ENCODE data around the gene EIF2D.
A peak's percentile ranks its signal among the peaks of the same experiment; 100 is the strongest.
"Not testable (repeated sequence)": the region's sequence is repeated elsewhere in the genome, so short reads cannot be mapped to it uniquely, and the experiment has no call there.

The EIF2D gene, protein sequence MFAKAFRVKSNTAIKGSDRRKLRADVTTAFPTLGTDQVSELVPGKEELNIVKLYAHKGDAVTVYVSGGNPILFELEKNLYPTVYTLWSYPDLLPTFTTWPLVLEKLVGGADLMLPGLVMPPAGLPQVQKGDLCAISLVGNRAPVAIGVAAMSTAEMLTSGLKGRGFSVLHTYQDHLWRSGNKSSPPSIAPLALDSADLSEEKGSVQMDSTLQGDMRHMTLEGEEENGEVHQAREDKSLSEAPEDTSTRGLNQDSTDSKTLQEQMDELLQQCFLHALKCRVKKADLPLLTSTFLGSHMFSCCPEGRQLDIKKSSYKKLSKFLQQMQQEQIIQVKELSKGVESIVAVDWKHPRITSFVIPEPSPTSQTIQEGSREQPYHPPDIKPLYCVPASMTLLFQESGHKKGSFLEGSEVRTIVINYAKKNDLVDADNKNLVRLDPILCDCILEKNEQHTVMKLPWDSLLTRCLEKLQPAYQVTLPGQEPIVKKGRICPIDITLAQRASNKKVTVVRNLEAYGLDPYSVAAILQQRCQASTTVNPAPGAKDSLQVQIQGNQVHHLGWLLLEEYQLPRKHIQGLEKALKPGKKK

GRCh38 chr1:206612129-206612876 lies at the start of gene EIF2D:
Gene EIF2D, minus strand, starts transcription at chr1:206612465. Its CDS starts 123 bp downstream, at chr1:206612342.
- peak; percentile 92 for DNase-seq

DNA sequence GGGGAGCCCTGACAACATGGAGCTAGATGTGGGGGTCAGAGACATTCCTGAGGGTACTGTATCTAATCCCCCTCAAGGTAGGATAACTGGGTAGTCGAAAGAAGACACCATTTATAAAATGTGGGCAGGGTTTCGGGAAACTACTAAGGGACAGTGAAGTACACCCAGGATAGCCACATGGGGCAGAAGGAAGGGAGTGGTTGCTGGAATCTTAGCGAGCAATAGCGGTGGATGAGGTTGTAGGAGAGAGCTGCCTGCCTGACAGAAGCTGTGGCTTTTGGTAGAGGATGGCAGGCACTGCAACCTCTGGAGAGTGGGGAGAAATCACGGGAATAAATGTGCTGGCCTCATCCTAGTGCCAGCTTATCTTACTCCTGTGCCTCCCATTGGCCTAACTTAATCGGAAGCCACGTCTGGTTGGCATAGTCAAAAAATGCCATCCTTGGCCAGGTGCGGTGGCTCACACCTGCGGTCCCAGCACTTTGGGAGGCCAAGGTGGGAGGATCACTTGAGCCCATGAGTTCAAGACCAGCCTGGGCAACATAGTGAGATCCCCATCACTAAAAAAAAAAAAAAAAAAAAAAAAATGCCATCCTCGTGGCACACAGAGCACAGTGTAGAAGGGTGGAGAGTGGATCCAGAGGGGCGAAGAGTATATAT lies 49.0 kb upstream of the EIF2D start:
- no peak for DNase-seq

DNA sequence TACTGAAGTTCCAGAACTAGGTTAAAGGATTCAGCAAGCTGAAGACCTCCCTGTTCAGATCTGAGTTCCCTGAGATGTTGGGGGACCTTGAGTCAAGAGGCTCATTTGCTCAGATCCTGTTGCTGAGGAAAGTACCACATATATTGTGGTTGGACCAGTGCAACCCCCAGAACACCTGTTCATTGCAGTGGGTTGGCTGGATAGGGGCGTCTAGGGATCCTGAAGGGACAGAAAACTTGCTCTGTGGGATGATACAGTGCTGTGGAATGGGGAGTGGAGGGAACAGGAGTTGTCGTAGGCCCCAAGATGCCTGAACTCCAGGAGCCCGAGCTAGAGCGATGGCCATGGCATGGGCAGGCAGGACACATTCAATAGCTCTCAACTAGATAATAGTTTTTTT lies 47.9 kb upstream of the EIF2D start:
- no peak for DNase-seq

DNA sequence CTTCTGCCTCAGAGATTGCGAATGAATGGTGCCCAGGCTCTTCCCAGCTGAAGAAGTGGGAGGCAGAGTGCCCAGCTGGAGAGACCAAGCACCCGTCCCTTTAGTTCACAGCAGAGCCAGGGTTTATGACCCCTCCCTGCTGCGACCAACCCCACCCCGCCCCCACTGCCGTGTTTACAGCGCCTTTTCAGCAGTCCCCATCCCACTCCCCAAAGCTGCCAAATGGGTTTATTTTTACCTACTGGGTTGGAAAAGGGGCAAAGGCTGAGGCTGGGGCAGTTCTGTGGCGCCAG lies 46.7 kb upstream of the EIF2D start:
- DNase-seq, result no peak

DNA sequence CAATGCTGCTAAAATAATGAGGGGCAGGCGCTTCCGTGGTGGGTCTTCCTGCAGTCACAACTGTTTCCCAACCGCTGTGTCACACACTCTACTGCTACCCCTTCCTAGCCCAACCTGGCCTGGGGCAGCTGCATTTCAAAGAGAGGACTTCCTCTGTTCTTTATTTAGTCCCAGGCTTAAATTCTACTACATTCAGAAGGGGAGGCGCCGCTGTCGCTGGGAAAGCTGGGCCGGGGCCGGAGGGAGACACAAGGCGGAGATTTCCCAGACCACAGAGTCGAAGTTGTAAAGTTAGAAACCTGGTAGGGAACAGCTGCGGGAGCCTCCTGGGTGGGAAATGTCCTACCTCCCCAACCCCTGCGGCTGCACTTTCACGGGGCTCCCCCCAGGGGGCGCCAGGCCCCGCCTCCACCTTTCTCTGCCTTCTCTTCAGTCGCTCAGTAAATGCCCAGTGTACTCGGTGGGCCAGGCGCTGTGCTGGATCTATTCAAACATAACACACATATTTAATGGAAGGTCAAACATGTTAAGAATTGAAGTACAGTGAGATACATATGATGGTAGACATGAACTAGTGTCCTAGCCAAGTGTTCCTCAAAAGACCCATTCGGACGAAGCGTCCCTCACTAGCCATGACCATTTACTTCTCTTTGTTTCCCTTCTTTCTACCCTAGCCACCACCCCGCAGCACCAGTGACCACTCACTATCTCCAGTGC lies 46.2 kb upstream of the EIF2D start:
- DNase-seq, result no peak

GRCh38 chr1:206657751-206658150 lies 45.5 kb upstream of the EIF2D start:
- no peak for DNase-seq

DNA sequence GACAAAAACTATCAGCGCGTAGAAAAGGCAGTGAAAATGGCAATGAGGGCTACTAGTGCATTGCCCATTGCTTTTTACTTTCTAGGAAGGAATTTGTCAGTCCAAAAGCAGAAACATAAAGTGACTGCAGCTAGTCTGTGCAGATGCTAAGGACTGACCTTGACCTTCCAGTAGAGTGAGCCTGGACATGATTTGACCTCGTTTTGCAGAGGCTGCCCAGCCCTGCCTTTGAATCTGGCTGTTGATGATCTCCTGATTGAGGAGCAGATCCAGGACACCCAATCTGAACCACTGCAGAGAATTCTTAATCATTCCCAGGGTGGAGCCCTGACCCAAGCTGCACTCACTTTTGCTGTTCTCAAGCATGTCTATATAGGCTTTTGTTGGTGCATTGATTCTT lies 44.7 kb upstream of the EIF2D start:
- no peak for DNase-seq

DNA sequence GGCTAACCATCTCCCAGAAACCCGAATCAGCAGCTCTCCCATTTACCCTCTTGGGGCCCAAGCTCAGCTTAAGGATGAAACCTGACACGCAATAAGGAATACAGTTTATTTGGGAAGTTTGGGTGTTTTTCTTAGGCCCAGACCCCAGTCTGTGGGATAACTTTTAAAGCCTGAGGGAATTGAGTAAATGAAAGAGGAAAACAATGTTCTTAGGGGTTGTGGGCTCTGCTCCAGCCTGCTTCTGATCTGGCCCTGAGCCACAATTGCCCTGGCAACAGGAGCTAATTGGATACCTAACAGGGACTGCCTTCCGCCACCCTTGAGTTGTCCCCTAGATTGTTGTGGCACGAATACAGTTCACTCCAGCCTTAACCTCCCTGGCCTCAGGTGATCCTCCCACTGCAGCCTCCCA lies 43.2 kb upstream of the EIF2D start:
- no peak for DNase-seq

DNA sequence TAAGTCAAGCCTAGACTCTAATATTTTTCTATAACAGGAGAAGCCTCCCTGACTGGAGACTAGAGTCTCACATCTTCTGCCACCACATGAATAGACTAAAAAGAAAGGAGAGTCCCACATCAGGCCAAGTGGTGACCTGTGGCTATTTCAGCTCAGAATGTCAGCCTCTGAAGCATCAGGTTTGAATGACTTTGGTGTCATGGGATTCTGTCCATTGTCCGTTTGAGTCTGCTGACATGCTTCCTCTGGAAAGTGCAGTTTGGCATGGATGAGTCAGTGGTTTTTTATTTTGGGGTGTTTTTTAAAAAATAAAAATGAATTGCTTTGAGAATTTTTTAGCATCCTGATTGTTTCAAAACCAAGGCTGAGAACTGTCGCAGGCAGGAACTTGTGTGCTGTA lies 42.6 kb upstream of the EIF2D start:
- DNase-seq, result no peak

DNA sequence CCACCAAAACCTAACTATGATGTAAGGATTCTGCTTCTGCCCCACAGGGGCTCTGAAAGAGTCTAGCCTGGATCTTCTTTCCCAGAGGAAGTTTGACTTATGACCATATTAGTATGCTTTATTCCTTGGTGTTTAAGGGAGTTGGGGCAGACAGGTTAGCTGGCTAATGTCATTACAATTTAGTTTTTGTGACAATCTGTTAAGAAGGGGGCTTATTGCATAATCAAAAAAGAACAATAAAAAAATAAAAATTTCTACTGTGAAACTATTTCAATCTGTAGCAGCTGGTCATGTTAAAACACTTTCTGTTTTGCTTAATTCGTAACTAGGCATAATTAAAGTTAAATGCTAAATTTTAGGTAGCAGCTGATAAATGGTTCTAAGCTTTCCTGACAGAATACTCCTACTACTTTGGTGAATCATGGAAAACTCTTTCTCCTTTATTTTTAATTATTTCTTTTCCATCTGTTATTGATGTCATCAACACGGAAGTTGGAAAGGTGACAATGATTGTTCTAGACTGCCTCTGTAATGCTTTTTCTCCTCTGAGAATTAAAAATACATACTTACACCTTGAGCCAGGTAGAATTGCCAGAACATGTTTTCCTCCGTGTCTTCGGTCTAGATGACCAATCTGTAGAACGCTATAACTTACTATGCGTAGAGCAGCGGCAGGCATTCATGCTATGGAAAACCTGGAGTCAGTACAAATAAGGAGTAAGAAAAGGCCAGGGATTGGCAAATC lies 41.6 kb upstream of the EIF2D start:
- no peak for DNase-seq

DNA sequence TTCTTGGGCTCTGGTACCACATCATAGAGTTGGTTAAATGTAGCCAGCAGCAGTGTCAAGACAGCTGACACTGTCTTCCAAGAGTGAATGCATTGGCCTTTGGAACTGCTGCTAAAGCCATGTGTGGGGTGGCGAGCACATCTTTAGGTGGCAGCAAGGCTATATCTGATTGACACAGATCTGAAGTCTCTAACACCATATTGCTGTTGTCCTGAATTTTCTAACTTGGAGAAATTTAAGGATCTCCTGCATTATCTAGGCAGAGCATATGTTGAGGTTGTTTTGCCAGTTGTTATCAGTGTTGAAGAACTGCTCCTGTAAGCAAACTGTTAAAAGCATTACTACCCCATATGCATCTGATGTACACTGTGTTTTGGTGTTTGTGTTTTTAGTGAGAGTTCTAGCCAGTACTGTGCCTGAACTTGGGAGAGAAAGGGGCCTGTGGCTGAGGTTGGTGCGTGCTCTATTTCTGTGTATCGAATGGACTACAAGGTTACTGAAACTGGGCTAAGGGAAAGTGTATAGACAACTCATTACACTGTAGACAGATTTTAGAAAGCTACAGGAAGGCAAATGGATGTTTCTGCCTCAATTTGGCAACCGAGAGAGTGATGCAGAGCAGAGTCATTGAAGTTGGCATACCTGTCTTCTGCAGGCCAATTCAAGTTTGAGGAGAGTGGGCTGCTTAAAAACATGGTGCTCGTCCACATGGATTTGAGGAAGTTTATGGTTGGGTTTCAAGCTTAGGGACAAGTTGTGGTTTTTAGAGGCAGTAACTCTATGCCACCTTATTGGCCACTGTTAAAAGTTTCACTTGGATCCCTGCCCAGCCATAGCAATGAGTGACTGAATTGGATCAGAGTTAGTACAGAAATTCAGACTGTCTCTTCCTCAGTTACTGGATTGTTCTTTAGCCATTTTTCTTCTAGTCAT lies 40.0 kb upstream of the EIF2D start:
- no peak for DNase-seq

DNA sequence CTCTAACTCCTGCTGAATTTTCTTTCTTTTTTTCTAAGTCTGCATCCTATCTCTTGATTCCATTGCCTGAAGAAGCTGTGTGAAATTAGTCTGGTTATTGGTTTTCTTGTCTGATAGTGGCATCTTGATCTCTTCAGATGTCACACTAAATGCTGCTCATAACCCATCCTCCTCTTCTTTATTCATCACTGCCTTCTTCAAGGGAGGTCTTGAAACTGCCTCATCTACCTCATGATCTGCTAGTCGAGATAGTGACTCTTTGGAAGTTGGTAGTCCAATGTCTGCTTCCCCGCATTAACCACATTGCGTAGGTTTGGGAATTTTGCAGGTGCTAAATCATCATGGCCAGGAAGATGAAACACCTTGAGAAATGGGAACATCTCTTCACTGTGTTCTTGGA lies 38.7 kb upstream of the EIF2D start:
- no peak for DNase-seq

DNA sequence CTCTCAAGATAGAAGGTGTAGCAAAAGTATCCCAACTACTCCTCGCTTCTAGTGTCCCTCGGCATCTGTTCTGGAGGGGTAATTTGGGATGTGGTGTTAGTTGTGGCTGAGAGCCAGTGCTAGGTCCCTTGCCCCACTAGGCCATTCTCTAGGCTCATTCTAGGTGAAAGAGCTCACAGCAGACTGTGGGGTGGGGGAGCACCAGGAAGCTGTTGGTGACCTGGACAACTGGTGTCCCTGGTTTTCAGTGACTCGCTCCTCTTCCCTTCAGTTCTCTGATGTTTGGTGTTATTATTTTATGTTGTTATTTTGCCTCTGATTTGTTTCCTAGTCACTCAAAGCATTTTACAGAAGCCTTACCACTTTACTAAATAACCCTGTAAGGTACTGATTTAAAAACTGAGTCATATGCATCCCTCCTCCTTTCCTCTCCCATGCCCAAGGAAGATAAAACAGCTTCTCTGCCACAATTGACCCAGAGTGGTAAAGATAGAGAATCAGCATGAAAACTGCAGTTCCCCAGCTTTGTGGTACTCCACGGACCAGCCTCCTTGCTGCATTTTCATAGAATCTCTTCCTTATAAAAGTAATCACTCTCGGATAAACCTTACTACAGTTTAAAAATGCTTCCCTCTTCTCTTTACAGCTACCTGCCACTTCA lies 37.1 kb upstream of the EIF2D start:
- no peak for DNase-seq

- no peak for DNase-seq
Measured at GRCh38 chr1:206647224-206647623, 35.0 kb upstream of the EIF2D start.

- DNase-seq, result no peak
Measured at GRCh38 chr1:206646504-206646903, 34.2 kb upstream of the EIF2D start.

- DNase-seq, result no peak
Measured at GRCh38 chr1:206643118-206643698, 30.9 kb upstream of the EIF2D start.

GRCh38 chr1:206642074-206642473 lies 29.8 kb upstream of the EIF2D start:
- not testable (repeated sequence) for DNase-seq

GRCh38 chr1:206637605-206638004 lies 25.3 kb upstream of the EIF2D start:
- DNase-seq, result no peak

- DNase-seq, result no peak
Measured at GRCh38 chr1:206636671-206637070, 24.4 kb upstream of the EIF2D start.

GRCh38 chr1:206635978-206636345 lies 23.7 kb upstream of the EIF2D start:
- no peak for DNase-seq

Data from fibroblast of upper back skin (primary cell).